Measurements from ENCODE around the gene TXNL4B.

DNA sequence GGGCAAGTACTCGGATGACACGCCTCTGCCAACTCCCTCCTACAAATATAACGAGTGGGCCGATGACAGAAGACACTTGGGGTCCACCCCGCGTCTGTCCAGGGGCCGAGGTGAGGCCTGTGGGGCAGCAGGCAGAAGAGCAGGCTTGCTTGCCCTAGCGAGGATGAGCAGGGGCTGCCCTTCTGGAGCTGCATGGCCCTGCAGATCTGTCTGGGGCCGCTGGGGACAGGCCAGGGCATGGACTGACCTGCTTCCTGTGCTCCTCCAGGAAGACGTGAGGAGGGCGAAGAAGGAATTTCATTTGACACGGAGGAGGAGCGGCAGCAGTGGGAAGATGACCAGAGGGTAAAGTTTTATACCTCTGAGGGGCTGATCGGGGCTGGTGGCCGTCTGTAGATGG is 5.5 kb upstream of the TXNL4B start:
- TF ChIP-seq, protein P1, sequence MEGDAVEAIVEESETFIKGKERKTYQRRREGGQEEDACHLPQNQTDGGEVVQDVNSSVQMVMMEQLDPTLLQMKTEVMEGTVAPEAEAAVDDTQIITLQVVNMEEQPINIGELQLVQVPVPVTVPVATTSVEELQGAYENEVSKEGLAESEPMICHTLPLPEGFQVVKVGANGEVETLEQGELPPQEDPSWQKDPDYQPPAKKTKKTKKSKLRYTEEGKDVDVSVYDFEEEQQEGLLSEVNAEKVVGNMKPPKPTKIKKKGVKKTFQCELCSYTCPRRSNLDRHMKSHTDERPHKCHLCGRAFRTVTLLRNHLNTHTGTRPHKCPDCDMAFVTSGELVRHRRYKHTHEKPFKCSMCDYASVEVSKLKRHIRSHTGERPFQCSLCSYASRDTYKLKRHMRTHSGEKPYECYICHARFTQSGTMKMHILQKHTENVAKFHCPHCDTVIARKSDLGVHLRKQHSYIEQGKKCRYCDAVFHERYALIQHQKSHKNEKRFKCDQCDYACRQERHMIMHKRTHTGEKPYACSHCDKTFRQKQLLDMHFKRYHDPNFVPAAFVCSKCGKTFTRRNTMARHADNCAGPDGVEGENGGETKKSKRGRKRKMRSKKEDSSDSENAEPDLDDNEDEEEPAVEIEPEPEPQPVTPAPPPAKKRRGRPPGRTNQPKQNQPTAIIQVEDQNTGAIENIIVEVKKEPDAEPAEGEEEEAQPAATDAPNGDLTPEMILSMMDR (IDR thresholded peaks at IDR 0.05), result no peak
- TF ChIP-seq SIN3A (IDR thresholded peaks at IDR 0.05; ENCODE audit: borderline replicate concordance, insufficient read depth, low read depth, low read length), result no peak
- no peak for TF ChIP-seq POLR2AphosphoS5 (IDR thresholded peaks at IDR 0.05; ENCODE audit: low read depth, low read length)
- TF ChIP-seq TCF7L2 (IDR thresholded peaks at IDR 0.05; ENCODE audit: low read depth, low read length), result no peak
- TF ChIP-seq, protein P2, sequence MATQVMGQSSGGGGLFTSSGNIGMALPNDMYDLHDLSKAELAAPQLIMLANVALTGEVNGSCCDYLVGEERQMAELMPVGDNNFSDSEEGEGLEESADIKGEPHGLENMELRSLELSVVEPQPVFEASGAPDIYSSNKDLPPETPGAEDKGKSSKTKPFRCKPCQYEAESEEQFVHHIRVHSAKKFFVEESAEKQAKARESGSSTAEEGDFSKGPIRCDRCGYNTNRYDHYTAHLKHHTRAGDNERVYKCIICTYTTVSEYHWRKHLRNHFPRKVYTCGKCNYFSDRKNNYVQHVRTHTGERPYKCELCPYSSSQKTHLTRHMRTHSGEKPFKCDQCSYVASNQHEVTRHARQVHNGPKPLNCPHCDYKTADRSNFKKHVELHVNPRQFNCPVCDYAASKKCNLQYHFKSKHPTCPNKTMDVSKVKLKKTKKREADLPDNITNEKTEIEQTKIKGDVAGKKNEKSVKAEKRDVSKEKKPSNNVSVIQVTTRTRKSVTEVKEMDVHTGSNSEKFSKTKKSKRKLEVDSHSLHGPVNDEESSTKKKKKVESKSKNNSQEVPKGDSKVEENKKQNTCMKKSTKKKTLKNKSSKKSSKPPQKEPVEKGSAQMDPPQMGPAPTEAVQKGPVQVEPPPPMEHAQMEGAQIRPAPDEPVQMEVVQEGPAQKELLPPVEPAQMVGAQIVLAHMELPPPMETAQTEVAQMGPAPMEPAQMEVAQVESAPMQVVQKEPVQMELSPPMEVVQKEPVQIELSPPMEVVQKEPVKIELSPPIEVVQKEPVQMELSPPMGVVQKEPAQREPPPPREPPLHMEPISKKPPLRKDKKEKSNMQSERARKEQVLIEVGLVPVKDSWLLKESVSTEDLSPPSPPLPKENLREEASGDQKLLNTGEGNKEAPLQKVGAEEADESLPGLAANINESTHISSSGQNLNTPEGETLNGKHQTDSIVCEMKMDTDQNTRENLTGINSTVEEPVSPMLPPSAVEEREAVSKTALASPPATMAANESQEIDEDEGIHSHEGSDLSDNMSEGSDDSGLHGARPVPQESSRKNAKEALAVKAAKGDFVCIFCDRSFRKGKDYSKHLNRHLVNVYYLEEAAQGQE (IDR thresholded peaks at IDR 0.05; ENCODE audit: insufficient read depth in 1 of 2, low read depth in 2 of 2, low read length in 1 of 2), result no peak

Data from Panc1 (cell line).